Measurements from ENCODE around the gene ZNF107. TPM values are rescaled to one million over a fixed set of nuclear protein-coding genes. Genes with fewer than 3 reads are reported as not detected.

ZNF107 gene
- total and polyA plus RNA-seq, 2 of the 13 experiments (the other 11 are each of a cell fraction or from before 2014, with no cell fraction given): 2.5 to 5.4 TPM

GRCh38 chr7:64634406-64635062 lies 31.4 kb upstream of the ZNF107 start:
- H3K27me3 ChIP-seq (ENCODE audit: control insufficient read depth in 1 of 2, insufficient read depth in 2 of 2, low read length in 2 of 2): no peaks in the 10 kb centered on the region
- no peaks in the 10 kb centered on the region for H3K36me3 ChIP-seq (replicated peaks in 1 of 2; ENCODE audit: control insufficient read depth in 1 of 2, insufficient read depth in 2 of 2, low read length in 2 of 2)
- no peak overlapping the region for H3K9ac ChIP-seq (ENCODE audit: insufficient read depth, low read depth, low read length)
- no peak overlapping the region for H2AFZ ChIP-seq (ENCODE audit: low read length)
- DNase-seq (ENCODE audit: low spot score) (no peak), FAIRE-seq (no peak), ATAC-seq (no peak)
- H3K4me1 ChIP-seq (ENCODE audit: insufficient read depth, low read length): peaks cover 19% of the 10 kb centered on the region
- 6% methylated on average over 2 of the region's 2 CpGs for WGBS (ENCODE audit: low lambda C conversion rate)
- no peak overlapping the region for H3K27ac ChIP-seq (ENCODE audit: extremely low read length, insufficient read depth, low read length)
- H4K20me1 ChIP-seq (ENCODE audit: insufficient read depth, low read length): no peaks in the 10 kb centered on the region
- intact Hi-C loops (cut with micrococcal nuclease; ENCODE audit: unreplicated experiment): no loop called here
- CTCF ChIA-PET (ENCODE audit: low intra/inter-chr PET ratio, low total read pairs): no interaction called here
- BruUV-seq (replicated peaks): no TSS peak
- H3K4me3 ChIP-seq (replicated peaks in 1 of 3; ENCODE audit: insufficient read depth in 1 of 3, low read depth in 2 of 3, low read length in 3 of 3): no peak overlapping the region
- no peaks in the 10 kb centered on the region; the same call in 1 of the 2 replicates for H3K9me3 ChIP-seq (ENCODE audit: low read length)
- in situ Hi-C loops (cut with HindIII; ENCODE audit: extremely low pct_ligation_motif_present, low pct_unique_long_range_greater_than_20kb): no loop called here
- TF ChIP-seq ZNF124 (CRISPR knock-in tag; IDR thresholded peaks at IDR 0.05): no peak
- TF ChIP-seq NFYC (CRISPR knock-in tag; IDR thresholded peaks at IDR 0.05): no peak
- TF ChIP-seq CEBPB (IDR thresholded peaks at IDR 0.05; ENCODE audit: borderline replicate concordance, low read depth, low read length): peak; percentile 80
- no peak for TF ChIP-seq HNRNPLL (IDR thresholded peaks at IDR 0.05; ENCODE audit: low read depth, low read length, poor library complexity, severe bottlenecking)
- TF ChIP-seq FOSL2 (CRISPR knock-in tag; IDR thresholded peaks at IDR 0.05): 0 out of 2 replicates have a peak, but pooled peaks have one; percentile 59
- peak in 1 of 2 experiments; percentile 46; a peak in 2 of 4 replicates for TF ChIP-seq ATF4 (CRISPR knock-in tag; IDR thresholded peaks at IDR 0.05)
- TF ChIP-seq KDM5A (IDR thresholded peaks at IDR 0.05; ENCODE audit: borderline replicate concordance, low read length): no peak
- POLR2A ChIA-PET: no interaction called here
- H3K79me2 ChIP-seq (ENCODE audit: insufficient read depth, low read length): no peaks in the 10 kb centered on the region
- no peak overlapping the region for H3K4me2 ChIP-seq (ENCODE audit: low read depth, low read length)

GRCh38 chr7:64636386-64636785 lies 29.5 kb upstream of the ZNF107 start:
- Histone ChIP-seq H3K4me2 (ENCODE audit: low read depth, low read length) (no peak overlapping the region), H3K27me3 (ENCODE audit: control insufficient read depth in 1 of 2, insufficient read depth in 2 of 2, low read length in 2 of 2) (no peaks in the 10 kb centered on the region), H3K36me3 (replicated peaks in 1 of 2; ENCODE audit: control insufficient read depth in 1 of 2, insufficient read depth in 2 of 2, low read length in 2 of 2) (no peaks in the 10 kb centered on the region), H3K79me2 (ENCODE audit: insufficient read depth, low read length) (no peaks in the 10 kb centered on the region), H3K4me1 (ENCODE audit: insufficient read depth, low read length) (peaks cover under 1% of the 10 kb centered on the region), H4K20me1 (ENCODE audit: insufficient read depth, low read length) (no peaks in the 10 kb centered on the region), H3K4me3 (replicated peaks in 1 of 3; ENCODE audit: insufficient read depth in 1 of 3, low read depth in 2 of 3, low read length in 3 of 3) (no peak overlapping the region), H2AFZ (ENCODE audit: low read length) (no peak overlapping the region), H3K27ac (ENCODE audit: extremely low read length, insufficient read depth, low read length) (no peak overlapping the region), H3K9ac (ENCODE audit: insufficient read depth, low read depth, low read length) (no peak overlapping the region), H3K9me3 (ENCODE audit: low read length) (no peaks in the 10 kb centered on the region; the same call in 1 of the 2 replicates)
- WGBS (ENCODE audit: low lambda C conversion rate): 26% methylated on average over 4 of the region's 4 CpGs
- BruUV-seq (replicated peaks): no TSS peak
- ATAC-seq (no peak), FAIRE-seq (no peak), DNase-seq (ENCODE audit: low spot score) (no peak)
- intact Hi-C loops (cut with micrococcal nuclease; ENCODE audit: unreplicated experiment): no loop called here
- in situ Hi-C loops (cut with HindIII; ENCODE audit: extremely low pct_ligation_motif_present, low pct_unique_long_range_greater_than_20kb): no loop called here
- CTCF ChIA-PET (ENCODE audit: low intra/inter-chr PET ratio, low total read pairs): no interaction called here
- POLR2A ChIA-PET: no interaction called here
- TF ChIP-seq CTCF (CRISPR knock-in tag; IDR thresholded peaks at IDR 0.05) (peak; percentile 37; the same call in 1 of the 2 replicates), RBFOX2 (IDR thresholded peaks at IDR 0.05; ENCODE audit: low read depth, low read length) (no peak)
